Measurements from ENCODE around the gene KIF18A.
"Not testable (repeated sequence)": the region's sequence is repeated elsewhere in the genome, so short reads cannot be mapped to it uniquely, and the experiment has no call there.

Gene KIF18A

DNA sequence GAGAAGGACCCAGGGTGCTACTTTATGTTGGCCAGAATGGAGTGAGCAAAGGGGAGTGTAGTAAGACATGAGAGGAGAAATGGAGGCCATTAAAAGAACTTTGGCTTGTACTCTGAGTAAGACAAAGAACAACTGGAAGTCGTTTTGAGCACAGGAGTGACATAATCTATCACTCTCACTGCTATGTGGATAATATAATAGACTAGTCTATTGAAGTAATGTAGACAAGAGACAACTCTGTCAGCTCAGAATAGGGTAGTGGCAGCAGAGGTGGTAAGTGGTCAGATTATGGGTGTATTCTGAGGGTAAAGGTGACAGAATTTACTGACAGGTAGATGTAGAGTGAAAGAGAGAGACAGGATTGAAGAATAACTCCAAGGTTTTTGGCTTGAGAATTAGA, 8.2 kb downstream of the KIF18A start:
- DNase-seq (ENCODE audit: insufficient read length, low spot score) (no peak), FAIRE-seq (no peak)
- TF ChIP-seq, protein P1, sequence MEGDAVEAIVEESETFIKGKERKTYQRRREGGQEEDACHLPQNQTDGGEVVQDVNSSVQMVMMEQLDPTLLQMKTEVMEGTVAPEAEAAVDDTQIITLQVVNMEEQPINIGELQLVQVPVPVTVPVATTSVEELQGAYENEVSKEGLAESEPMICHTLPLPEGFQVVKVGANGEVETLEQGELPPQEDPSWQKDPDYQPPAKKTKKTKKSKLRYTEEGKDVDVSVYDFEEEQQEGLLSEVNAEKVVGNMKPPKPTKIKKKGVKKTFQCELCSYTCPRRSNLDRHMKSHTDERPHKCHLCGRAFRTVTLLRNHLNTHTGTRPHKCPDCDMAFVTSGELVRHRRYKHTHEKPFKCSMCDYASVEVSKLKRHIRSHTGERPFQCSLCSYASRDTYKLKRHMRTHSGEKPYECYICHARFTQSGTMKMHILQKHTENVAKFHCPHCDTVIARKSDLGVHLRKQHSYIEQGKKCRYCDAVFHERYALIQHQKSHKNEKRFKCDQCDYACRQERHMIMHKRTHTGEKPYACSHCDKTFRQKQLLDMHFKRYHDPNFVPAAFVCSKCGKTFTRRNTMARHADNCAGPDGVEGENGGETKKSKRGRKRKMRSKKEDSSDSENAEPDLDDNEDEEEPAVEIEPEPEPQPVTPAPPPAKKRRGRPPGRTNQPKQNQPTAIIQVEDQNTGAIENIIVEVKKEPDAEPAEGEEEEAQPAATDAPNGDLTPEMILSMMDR (IDR thresholded peaks at IDR 0.05; ENCODE audit: insufficient read depth, missing control alignments) = no peak

DNA sequence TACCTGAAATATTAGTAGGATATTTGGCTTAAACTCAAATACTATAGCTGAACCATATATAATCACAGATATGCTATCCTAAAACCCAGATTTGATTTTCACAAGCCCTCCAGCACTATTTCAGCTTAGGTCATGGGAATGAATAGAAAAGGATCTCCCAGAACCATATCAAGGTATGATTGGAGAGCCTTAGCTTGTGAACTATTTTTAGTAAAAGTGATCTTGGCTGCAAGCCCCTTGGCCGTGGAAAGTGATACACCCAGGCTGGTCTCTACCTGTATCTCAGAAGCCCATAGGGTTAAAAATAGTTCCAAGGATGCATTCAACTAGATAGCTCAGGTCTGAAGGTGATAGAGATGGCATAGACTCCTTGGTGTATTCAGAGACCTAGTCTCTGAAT, 9.7 kb downstream of the KIF18A start:
- no peak for DNase-seq (ENCODE audit: insufficient read length, low spot score)
- TF ChIP-seq, protein P1 (IDR thresholded peaks at IDR 0.05; ENCODE audit: insufficient read depth, missing control alignments) = no peak
- FAIRE-seq = no peak

DNA sequence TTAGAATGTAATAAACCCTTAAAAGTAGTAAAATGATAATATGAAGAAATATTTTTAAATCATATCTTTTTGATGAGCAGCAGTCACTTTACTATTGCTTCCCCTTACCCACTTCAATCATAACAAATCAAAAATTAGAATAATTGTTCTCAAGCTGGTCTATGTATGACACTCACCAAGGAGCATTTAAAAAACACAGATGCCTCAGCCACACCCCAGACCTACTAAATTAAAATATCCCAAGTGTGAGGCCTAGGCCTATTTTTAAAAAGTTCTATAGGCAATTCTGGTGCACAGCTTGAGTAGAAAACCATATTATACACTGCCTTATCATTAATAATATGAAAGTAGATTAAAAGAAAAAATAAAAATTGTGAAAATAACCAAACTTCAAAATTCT, 15.2 kb downstream of the KIF18A start:
- DNase-seq (ENCODE audit: insufficient read length, low spot score) (no peak), FAIRE-seq (no peak)
- TF ChIP-seq, protein P1 (IDR thresholded peaks at IDR 0.05; ENCODE audit: insufficient read depth, missing control alignments) = no peak

DNA sequence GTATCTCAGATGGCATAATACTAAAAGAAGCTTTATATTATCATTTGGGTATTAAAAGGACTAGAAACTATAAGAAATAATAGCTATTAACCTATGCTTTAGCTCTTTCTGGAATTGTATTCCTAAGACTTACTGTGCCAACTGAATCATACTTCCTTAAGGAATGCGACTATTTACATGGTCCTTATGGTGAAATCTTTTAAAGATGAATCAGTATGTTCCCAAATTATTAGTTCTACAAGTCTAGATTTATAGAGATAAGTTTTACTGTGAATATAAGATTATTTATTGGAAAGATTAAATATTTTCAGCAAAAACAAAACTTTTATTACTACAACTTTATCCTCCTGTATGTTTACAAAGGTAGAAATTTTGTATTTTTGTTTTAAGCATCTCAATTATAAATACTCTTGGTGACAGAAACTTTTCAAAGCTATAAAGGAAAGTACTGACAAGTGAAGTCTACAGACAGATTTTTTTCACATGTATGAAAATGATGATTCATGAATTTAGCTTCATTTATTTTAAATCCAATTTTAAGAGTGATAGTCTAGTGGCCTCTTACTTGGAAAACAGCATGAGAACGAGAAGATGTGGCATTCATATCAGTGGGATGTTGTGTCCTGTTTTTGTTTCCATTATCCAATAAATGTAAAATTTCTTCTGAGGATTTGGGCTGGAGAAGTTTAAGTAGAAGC, 17.8 kb downstream of the KIF18A start:
- no peak for FAIRE-seq
- DNase-seq (ENCODE audit: insufficient read length, low spot score) = no peak

DNA sequence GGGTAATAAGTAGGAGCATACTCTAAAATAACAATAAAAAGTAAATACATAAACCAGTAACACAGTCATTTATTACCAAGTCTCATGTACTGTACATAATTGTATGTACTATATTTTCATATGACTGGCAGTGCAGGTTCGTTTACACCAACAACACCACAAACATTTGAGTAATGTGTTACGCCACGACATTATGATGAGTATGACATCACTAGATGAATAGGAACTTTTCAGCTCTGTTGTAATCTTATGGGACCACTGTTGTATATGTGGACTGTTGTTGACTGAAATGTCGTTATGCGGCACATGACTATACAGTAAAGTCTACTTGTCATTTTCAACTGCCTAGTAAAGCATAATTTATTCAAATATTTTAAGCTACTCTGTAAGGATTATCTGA, 18.6 kb downstream of the KIF18A start:
- TF ChIP-seq, protein P1 (IDR thresholded peaks at IDR 0.05; ENCODE audit: insufficient read depth, missing control alignments) = no peak
- DNase-seq (ENCODE audit: insufficient read length, low spot score) = no peak
- FAIRE-seq = peak; percentile 63

More for the DNA sequence above, 17.8 kb downstream of the KIF18A start:
- TF ChIP-seq, protein P1 (IDR thresholded peaks at IDR 0.05; ENCODE audit: insufficient read depth, missing control alignments) = no peak

DNA sequence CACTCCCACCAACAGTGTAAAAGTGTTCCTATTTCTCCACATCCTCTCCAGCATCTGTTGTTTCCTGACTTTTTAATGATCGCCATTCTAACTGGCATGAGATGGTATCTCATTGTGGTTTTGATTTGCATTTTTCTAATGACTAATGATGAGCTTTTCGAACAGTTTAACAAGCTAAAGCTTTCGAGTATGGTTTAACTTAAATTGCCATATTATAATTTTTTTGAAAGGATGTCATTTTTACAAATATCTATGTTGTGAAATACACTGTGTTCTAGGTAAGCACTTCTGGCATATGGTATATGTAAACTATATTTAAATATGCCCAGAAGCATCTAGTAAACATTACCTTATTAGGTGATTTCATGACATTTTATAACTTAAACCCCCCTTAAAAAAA, 20.3 kb downstream of the KIF18A start:
- not testable (repeated sequence) for DNase-seq (ENCODE audit: insufficient read length, low spot score); FAIRE-seq

DNA sequence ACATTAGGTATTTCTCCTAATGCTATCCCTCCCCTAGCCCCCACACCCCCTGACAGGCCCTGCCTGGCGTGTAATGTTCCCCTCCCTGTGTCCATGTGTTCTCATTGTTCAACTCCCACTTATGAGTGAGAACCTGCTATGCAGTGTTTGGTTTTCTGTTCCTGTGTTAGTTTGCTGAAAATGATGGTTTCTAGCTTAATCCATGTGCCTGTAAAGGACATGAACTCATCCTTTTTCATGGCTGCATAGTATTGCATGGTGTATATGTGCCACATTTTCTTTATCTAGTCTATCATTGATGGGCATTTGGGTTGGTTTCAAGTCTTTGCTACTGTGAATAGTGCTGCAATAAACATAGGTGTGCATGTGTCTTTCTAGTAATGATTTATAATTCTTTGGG, 20.8 kb downstream of the KIF18A start:
- FAIRE-seq; DNase-seq (ENCODE audit: insufficient read length, low spot score): not testable (repeated sequence)

DNA sequence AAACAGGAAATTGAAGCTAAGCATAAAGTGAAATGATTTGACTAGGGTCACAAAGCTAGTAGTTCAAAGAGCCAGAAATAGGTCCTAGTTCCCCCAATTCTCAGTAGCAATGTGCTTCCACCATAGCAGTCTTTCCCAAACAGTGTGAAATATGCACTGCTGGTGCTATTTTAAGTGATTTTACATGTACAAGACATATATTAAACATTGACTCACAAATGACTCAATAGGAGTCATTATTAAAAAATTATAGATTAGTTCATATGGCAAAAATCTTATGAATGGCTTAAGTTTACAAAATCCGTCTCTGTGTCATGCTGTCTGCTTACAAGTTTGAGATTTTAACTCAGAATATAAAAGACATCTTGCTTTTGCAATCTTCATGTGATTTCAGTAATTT, 21.4 kb downstream of the KIF18A start:
- TF ChIP-seq, protein P1 (IDR thresholded peaks at IDR 0.05; ENCODE audit: insufficient read depth, missing control alignments) = no peak
- no peak for DNase-seq (ENCODE audit: insufficient read length, low spot score)
- no peak for FAIRE-seq

Measured in D721Med (cell line).